HG02885 (cell line): ENCODE measurements around the gene CCDC32.
A peak's percentile ranks its signal among the peaks of the same experiment; 100 is the strongest.

Experiments
- ATAC-seq: cut with Tn5 transposase; IDR thresholded peaks from one replicate; pipeline ENCODE4 v1.9.1; 2021; ENCODE audit warnings: mild to moderate bottlenecking; ENCODE audit not compliant: unreplicated experiment, poor library complexity

The CCDC32 gene

GRCh38 chr15:40525855-40526254 lies 39.0 kb downstream of the CCDC32 start:
- ATAC-seq: no peak

GRCh38 chr15:40523611-40524010 lies 41.2 kb downstream of the CCDC32 start:
- no peak for ATAC-seq

DNA sequence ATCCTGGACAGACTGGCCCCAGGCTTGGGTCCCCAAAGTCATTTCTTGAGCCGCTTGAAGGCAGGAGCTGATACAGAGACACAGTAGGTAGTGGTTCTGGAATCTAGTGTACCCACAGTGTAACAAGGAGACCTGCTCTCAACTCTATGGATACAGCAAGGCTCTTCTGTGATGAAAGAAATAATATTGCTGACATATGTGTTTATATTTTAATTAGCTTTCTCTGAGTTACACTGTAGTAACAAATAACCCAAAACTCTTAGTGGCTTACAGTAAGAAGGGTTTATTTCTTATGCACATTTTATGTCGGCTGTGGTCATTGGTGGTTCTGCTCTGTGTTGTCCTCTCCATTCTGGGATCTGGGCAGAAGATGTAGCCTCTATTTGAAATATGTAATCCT lies 48.5 kb downstream of the CCDC32 start:
- no peak for ATAC-seq

- ATAC-seq: no peak
Measured at GRCh38 chr15:40513609-40514008, 51.2 kb downstream of the CCDC32 start.

- no peak for ATAC-seq
Measured at GRCh38 chr15:40512440-40512839, 52.4 kb downstream of the CCDC32 start.

DNA sequence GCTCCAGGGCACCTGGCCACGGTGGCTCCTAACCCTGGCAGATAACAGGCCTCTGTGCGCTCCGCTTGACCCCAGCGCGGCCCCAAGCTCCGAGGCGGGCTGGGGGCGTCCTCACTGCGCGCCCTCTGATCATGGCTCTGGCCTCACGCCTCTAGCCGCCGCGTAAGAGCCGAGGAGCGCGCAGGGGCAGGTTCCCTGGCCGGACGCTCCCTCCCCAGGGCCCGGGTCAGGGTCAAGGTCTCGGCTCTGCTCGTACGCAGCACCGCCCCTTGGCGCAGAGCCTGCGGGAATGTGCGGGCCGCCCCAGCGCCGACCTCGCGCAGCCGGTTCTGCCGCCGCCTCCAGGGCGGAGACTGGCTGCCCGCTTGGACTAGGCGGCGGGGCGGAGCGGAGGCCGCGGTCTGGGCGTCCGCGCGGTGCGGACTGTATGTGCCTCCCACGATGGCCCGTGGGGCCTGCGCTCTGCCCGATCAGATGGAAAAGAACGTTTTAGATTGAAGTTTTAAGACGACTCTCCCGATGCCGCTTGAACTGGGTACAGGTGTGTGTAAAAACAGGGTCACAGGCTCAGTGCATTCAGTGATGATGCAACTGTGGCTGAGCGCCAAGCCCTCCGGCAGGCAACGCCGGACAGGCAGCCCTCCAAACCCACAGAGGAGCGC lies 53.2 kb downstream of the CCDC32 start:
- peak; percentile 70 for ATAC-seq

- peak; percentile 45 for ATAC-seq
Measured at GRCh38 chr15:40511093-40511471, 53.8 kb downstream of the CCDC32 start.

DNA sequence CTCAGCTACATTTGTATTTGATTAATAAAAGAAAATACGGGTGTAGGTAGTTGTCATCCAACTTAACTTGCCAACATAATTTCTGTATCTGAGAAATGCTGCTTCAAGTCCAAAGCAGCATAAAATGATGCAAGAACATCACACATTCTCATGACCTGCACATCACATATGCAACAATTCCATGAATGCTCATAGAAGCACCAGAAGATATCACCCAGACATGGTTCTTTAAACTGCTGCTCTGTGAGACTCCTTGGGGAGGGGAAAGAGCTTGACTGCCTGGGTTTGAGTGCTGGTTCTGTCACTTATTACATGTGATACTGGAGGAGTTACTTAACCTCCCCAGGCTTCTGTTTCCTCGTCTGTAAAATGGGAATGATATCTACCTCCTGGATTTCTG lies 54.6 kb downstream of the CCDC32 start:
- ATAC-seq: no peak

DNA sequence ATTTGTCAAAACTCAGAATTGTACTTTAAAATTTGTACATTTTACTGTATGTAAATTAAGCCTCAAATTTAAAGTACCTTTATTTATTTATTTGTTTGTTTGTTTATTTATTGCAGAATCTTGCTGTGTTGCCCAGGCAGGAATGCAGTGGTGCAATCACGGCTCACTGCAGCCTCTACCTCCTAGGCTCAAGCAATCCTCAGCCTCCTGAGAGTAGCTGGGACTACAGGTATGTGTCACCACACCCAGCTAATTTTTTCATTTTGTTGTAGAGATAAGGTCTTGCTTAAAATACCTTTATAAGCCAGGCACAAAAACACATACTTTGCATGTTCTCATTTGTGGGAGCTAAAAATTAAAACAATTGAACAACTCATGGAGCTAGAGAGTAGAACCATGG lies 56.6 kb downstream of the CCDC32 start:
- no peak for ATAC-seq

DNA sequence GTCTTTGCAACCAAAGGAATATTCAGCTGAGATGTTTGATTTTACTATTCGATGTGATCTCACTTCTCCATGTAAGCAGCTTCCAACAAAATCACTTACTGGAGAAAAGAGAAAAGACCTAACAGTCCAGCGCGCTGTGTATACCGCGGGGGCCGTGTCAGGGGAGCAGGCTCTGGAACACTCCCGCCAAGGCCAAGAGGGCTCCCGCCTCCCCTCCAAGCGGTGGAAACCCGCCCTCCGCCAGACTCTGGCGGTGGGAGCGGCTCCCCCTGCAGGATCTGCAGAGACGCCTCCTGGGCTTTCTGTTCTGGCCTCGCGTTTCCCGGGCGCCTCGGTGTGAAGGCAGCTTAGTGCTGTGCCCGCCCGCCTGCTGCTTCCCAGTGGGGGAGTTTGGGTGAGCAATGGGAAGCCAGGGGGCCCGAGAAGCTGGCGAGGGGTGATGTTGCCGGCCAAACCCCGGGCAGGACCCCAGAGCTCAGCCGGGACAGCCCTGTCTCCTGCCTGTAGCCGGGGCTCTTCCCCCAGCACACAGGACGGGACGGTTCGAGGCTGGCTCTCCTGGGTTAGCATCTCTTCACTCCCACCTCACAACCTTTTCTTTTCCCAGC lies 57.8 kb downstream of the CCDC32 start:
- peak; percentile 51 for ATAC-seq
